ENCODE data around the gene GFRA1.

The GFRA1 gene

GRCh38 chr10:116014871-116015582, 258.0 kb downstream of the GFRA1 start:
- DNase-seq, result no peak

- DNase-seq, result no peak
Observed at GRCh38 chr10:116014326-116014725, 258.7 kb downstream of the GFRA1 start.

GRCh38 chr10:116011929-116012328, 261.1 kb downstream of the GFRA1 start:
- DNase-seq, result no peak

- DNase-seq, result no peak
Observed at GRCh38 chr10:116007256-116007891, 265.6 kb downstream of the GFRA1 start.
